ENCODE data around the gene RNF26.

The RNF26 gene

GRCh38 chr11:119334174-119334930 lies at the start of gene RNF26:
Gene RNF26, plus strand, starts transcription at chr11:119334527. Its CDS starts 596 bp downstream, at chr11:119335123.
- DNase-seq, result peak; percentile 100

GRCh38 chr11:119285431-119285830 lies 48.9 kb upstream of the RNF26 start:
- DNase-seq, result no peak

- DNase-seq, result no peak
These were observed 46.1 kb upstream of the RNF26 start for GRCh38 chr11:119288219-119288618.

GRCh38 chr11:119290894-119291497 lies 43.3 kb upstream of the RNF26 start:
- no peak for DNase-seq

- no peak for DNase-seq
These were observed 40.9 kb upstream of the RNF26 start for GRCh38 chr11:119293461-119293860.

- peak in 1 of 2 experiments; percentile 17 for DNase-seq
These were observed 39.1 kb upstream of the RNF26 start for GRCh38 chr11:119295178-119295577.

- no peak for DNase-seq
These were observed 36.4 kb upstream of the RNF26 start for GRCh38 chr11:119297938-119298337.

GRCh38 chr11:119298726-119299125 lies 35.6 kb upstream of the RNF26 start:
- no peak for DNase-seq

GRCh38 chr11:119299416-119299815 lies 34.9 kb upstream of the RNF26 start:
- no peak for DNase-seq

- DNase-seq, result no peak
These were observed 33.9 kb upstream of the RNF26 start for GRCh38 chr11:119300198-119300964.

GRCh38 chr11:119303227-119303718 lies 31.1 kb upstream of the RNF26 start:
- DNase-seq, result no peak

- no peak for DNase-seq
These were observed 28.6 kb upstream of the RNF26 start for GRCh38 chr11:119305556-119306372.

GRCh38 chr11:119306373-119306890 lies 27.9 kb upstream of the RNF26 start:
- DNase-seq, result no peak

GRCh38 chr11:119307219-119307618 lies 27.1 kb upstream of the RNF26 start:
- peak in 1 of 2 experiments; percentile 30 for DNase-seq

- no peak for DNase-seq
These were observed 26.4 kb upstream of the RNF26 start for GRCh38 chr11:119307974-119308373.

- no peak for DNase-seq
These were observed 24.9 kb upstream of the RNF26 start for GRCh38 chr11:119309411-119309810.

- DNase-seq, result no peak
These were observed 24.2 kb upstream of the RNF26 start for GRCh38 chr11:119309953-119310681.

GRCh38 chr11:119310682-119311052 lies 23.7 kb upstream of the RNF26 start:
- DNase-seq, result no peak

GRCh38 chr11:119314726-119315125 lies 19.6 kb upstream of the RNF26 start:
- no peak for DNase-seq

GRCh38 chr11:119315131-119316015 lies 19.0 kb upstream of the RNF26 start:
- peak; percentile 59 to 83 for DNase-seq

Data from NCI-H526 (cell line).